Activated naive CD4-positive, alpha-beta T cell treated with anti-CD3 and anti-CD28 coated beads, Interleukin-2, amount 10 ng/mL, durations not matched to agents 7 days and 5 days (primary cell): ENCODE results near the gene RBM15B.

Experiments
- CTCF ChIA-PET: fragments of 350-600 bp; sonication (Branson Sonifier 250); formaldehyde crosslinking; loops from one replicate; lab custom pipeline; 2021; ENCODE audit warnings: antibody characterized with exemption; lab: Charles Lee
- DNase-seq: peaks from one replicate; pipeline ENCODE4 v3.0.0-alpha.2; 2020
- H3K27ac Mint-ChIP-seq: one replicate; pipeline ENCODE4 v1.8.0; 2021; ENCODE audit warnings: mild to moderate bottlenecking, moderate library complexity, mixed read lengths
- H3K27me3 Mint-ChIP-seq: one replicate; pipeline ENCODE4 v1.8.0; 2021; ENCODE audit warnings: mild to moderate bottlenecking, mixed read lengths
- H3K36me3 Mint-ChIP-seq: one replicate; pipeline ENCODE4 v1.8.0; 2021; ENCODE audit warnings: mixed read lengths
- H3K4me1 Mint-ChIP-seq: one replicate; pipeline ENCODE4 v1.8.0; 2021; ENCODE audit warnings: mixed read lengths
- H3K4me3 Mint-ChIP-seq: one replicate; pipeline ENCODE4 v1.8.0; 2021; ENCODE audit warnings: mild to moderate bottlenecking, moderate library complexity, mixed read lengths
- H3K9me3 Mint-ChIP-seq: one replicate; pipeline ENCODE4 v1.8.0; 2021; ENCODE audit warnings: mixed read lengths

Gene RBM15B

DNA sequence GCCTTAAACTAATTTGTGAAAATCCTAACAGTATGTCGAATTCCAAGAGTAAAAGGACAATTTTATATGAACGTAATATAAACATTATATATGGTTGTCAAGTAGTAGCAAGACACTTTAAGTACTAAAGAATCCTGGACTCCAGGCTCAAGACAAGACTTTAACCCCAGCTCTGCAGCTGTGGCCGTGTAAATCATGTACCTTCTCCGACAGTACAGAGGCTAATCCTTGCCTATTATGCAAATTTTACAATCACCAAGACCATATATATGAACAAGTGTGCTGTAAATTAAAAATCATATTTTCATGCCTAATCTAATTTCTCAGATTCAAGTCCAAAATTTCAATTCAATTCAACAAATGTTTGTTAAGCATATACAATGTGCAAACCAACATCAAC, 35.8 kb downstream of the RBM15B start:
- H3K27ac Mint-ChIP-seq: no peak overlapping the region
- no peak overlapping the region for H3K4me3 Mint-ChIP-seq
- CTCF ChIA-PET: interaction anchor here (1.1 kb wide), 1 partner anchor 10 kb away, joined by 4 read pairs; no protein-coding TSS in a partner anchor
- DNase-seq: no peak
- no peaks in the 10 kb centered on the region for H3K27me3 Mint-ChIP-seq
- no peaks in the 10 kb centered on the region for H3K9me3 Mint-ChIP-seq
- no peaks in the 10 kb centered on the region for H3K4me1 Mint-ChIP-seq
- peaks cover 46% of the 10 kb centered on the region for H3K36me3 Mint-ChIP-seq

DNA sequence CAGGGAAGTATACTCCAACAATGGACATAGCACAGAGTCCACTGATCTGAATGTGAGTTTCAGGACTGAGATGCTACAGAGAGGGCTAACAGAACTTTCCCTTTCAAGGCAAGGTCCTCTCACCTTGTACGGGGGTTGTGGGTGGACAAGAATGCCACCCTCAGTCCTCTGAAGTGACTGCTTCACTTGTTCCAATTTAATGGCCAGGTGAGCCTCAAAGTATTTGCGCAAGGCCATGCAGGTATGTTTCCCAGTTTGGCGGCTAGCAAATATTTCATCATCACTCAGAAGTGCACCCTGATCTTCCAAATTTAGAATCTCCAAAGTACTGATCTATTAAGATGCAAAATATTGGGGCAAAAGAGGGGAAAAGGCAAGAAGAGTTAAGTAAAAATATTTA, 38.1 kb downstream of the RBM15B start:
- Mint-ChIP-seq H3K27ac (no peak overlapping the region), H3K36me3 (peaks cover 49% of the 10 kb centered on the region), H3K9me3 (no peaks in the 10 kb centered on the region), H3K27me3 (no peaks in the 10 kb centered on the region), H3K4me3 (no peak overlapping the region), H3K4me1 (no peaks in the 10 kb centered on the region)
- CTCF ChIA-PET: interaction anchor here (1.0 kb wide), 1 partner anchor 11 kb away, joined by 3 read pairs; no protein-coding TSS in a partner anchor
- no peak for DNase-seq

DNA sequence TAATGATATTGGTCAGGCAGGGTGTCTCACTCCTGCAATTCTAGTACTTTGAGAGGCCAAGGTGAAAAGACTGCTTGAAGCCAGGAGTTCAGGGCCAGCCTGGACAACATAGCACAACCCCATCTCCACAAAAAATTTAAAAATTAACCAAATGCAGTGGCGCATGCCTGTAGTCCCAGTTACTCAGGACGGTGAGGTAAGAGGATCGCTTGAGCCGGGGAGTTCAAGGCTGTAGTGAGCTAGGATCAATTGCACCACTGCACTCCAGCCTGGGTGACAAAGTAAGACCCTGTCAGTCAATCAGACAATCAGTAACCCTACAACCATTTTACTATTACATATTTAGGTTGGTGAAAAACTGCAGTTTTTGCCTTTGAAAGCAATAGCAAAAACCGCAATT, 43.0 kb downstream of the RBM15B start:
- H3K36me3 Mint-ChIP-seq: peaks cover 34% of the 10 kb centered on the region
- DNase-seq: no peak
- CTCF ChIA-PET: interaction anchor here (1.0 to 2.9 kb wide), 10 partner anchors 9 to 248 kb away, joined by 3 to 26 read pairs (median 6); no protein-coding TSS in a partner anchor
- H3K9me3 Mint-ChIP-seq: no peaks in the 10 kb centered on the region
- no peak overlapping the region for H3K4me3 Mint-ChIP-seq
- H3K27ac Mint-ChIP-seq: no peak overlapping the region
- no peaks in the 10 kb centered on the region for H3K4me1 Mint-ChIP-seq
- H3K27me3 Mint-ChIP-seq: no peaks in the 10 kb centered on the region

DNA sequence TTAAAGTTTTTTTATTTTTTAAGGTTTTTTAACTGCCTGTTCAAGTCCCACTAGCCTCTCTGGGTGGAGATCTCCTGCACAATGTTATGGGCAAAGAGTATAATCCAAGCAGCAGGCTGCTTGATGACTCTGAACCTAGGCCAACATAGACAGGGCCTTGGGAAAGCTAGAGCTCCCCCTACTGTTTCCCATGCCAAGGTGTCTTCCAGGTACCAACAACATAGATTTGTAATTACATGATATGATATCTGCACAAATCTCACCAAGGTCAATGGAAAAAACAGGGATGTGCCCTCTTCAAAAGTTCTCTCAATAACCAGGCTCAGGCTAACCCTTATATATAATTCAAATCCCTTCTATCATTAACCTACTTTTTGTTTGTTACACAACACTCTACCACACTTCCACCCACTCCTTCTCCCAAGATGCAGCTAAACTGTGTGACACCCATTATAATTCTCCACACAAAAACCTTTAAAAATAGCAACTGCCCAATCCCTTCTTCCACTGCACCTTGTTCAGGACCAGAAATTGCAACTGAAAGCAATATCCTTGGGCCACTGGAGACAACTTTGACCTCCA, 43.8 kb downstream of the RBM15B start:
- Mint-ChIP-seq H3K4me1 (no peaks in the 10 kb centered on the region), H3K4me3 (no peak overlapping the region), H3K36me3 (peaks cover 30% of the 10 kb centered on the region), H3K9me3 (no peaks in the 10 kb centered on the region), H3K27ac (no peak overlapping the region), H3K27me3 (no peaks in the 10 kb centered on the region)
- CTCF ChIA-PET: interaction anchor here (1.0 to 2.9 kb wide), 10 partner anchors 9 to 247 kb away, joined by 3 to 26 read pairs (median 6); no protein-coding TSS in a partner anchor
- DNase-seq: peak; percentile 68

DNA sequence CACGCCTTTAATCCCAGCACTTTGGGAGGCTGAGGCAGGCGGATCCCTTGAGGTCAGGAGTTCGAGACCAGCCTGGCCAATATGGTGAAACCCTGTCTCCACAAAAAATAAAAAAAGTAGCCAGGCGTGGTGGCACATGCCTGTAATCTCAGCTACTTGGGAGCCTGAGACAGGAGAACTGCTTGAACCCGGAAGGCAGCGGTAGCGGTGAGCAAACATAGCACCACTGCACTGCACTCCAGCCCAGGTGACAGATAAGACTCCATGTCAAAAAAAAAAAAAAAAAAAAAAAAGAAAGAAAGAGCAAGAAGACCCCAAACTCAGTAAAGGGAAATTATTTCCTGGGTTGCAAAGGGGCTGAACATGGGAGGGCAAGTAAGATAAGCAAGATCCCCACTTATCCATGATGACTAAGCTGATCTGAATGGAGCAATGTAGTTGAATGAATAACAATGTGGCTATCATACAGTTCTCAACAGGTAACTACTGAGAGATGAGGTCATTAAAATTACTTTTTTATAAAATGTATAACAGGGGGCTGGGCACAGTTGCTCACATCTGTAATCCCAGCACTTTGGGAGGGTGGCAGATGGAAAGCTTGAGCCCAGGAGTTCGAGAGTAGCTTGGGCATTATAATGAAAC, 46.0 kb downstream of the RBM15B start:
- no peak for DNase-seq
- Mint-ChIP-seq H3K4me3 (no peak overlapping the region), H3K9me3 (no peaks in the 10 kb centered on the region), H3K27ac (no peak overlapping the region), H3K4me1 (peaks cover 8% of the 10 kb centered on the region), H3K27me3 (no peaks in the 10 kb centered on the region), H3K36me3 (peaks cover 34% of the 10 kb centered on the region)
- CTCF ChIA-PET: interaction anchor here (0.7 to 2.0 kb wide), 3 partner anchors 10 to 47 kb away, joined by 4 to 5 read pairs (median 5); no protein-coding TSS in a partner anchor

DNA sequence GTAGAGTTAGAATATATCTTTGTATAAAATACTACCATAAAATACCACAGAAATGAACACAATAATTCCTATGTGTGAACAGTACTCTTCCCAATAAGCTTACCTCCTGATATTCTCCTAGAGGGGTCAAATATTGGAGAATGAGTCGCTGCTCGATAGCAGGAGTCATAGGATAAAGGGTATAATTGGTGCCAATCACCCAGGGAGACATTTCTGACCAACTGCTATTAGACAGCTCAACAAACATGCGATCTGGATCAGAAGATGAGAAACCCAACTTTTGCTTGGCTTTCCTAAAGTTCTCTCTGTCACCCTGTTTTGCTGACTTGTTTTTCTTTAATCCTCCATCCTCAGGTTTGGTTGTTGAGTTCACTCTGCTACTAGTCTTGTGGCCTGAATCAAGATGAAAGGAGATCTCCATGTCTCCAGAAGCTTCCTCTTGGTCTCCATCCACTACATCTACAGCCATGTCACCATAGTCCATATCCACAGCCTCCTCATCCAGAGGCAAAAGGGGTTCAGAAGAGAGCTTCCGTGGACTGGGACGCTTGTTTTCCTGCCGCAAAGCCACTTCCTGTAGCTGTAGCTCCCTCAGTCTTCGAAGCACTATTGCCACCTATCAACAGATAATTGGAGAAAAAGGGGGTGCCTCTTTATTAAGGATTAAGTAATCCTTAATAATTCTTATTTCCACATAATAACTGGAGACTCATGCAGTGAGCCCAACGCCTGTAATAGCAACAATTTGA, 50.4 kb downstream of the RBM15B start:
- H3K27me3 Mint-ChIP-seq: no peaks in the 10 kb centered on the region
- no peak overlapping the region for H3K4me3 Mint-ChIP-seq
- peak; percentile 25 for DNase-seq
- peaks cover 15% of the 10 kb centered on the region for H3K4me1 Mint-ChIP-seq
- H3K27ac Mint-ChIP-seq: peak overlapping the region; percentile 64
- peaks cover 27% of the 10 kb centered on the region for H3K36me3 Mint-ChIP-seq
- H3K9me3 Mint-ChIP-seq: no peaks in the 10 kb centered on the region
- CTCF ChIA-PET: interaction anchor here (0.7 kb wide), 1 partner anchor 51 kb away, joined by 3 read pairs; no protein-coding TSS in a partner anchor

DNA sequence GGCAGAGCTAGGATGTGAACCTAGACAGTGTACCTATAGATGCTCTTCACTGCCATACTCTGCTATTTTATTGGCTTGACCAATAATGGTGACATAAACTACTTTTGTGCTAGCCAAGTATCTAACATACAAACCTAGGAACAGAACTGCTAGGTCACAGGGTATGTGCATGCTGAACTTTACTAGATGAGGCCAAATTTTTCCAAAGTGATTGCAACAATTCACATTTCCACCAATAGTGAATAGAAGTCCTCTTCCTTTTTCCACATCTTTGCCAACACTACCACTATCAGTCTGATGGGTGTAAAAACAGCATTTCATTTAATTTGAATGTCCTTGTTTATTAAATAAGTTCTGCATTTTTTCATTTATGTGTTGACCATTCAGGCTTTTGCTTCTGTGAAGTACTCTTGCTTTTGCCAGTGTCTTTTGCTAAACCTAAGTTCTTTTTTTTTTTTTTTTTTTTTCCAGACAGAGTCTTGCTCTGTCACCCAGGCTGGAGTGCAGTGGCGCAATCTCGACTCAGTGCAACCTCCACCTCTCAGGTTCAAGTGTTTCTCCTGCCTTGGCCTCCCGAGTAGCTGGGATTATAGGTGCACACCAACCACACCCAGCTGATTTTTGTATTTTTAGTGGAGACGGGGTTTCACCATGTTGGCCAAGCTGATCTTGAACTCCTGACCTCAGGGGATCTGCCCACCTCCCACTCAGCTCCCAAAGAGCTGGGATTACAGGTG, 54.6 kb downstream of the RBM15B start:
- Mint-ChIP-seq H3K4me3 (no peak overlapping the region), H3K9me3 (no peaks in the 10 kb centered on the region), H3K36me3 (peaks cover 33% of the 10 kb centered on the region), H3K4me1 (peaks cover 23% of the 10 kb centered on the region), H3K27me3 (no peaks in the 10 kb centered on the region), H3K27ac (no peak overlapping the region)
- CTCF ChIA-PET: interaction anchor here (1.5 kb wide), 1 partner anchor 11 kb away, joined by 7 read pairs; no protein-coding TSS in a partner anchor
- DNase-seq: no peak
